HepG2 (cell line): ENCODE results near the gene ZNF440. TPM values are rescaled to one million over a fixed set of nuclear protein-coding genes. Genes with fewer than 3 reads are reported as not detected.

Experiments
- AKNA ChIP-seq: sonication (generic); formaldehyde crosslinking; IDR thresholded peaks from 2 replicates; pipeline ENCODE4 v1.4.0; 2020; ENCODE audit warnings: missing genetic modification reagents, borderline replicate concordance
- FOXP4 ChIP-seq: sonication (generic); formaldehyde crosslinking; IDR thresholded peaks from 2 replicates; pipeline ENCODE4 v1.4.0; 2020; ENCODE audit warnings: missing genetic modification reagents
- GABPA ChIP-seq, 2 experiments: IDR thresholded peaks; 2 replicates each; pipeline ENCODE4 v1.6.1; 2011 to 2016; ENCODE audit warnings: low read depth in 2 of 2, low read length in 1 of 2, missing biosample characterization in 1 of 2, missing genetic modification characterization in 1 of 2
- GATA4 ChIP-seq: sonication (generic); IDR thresholded peaks from 2 replicates; pipeline ENCODE4 v1.6.1; 2016; ENCODE audit warnings: antibody characterized with exemption, low read depth, borderline replicate concordance
- GLMP ChIP-seq: sonication (generic); formaldehyde crosslinking; IDR thresholded peaks from 2 replicates; pipeline ENCODE4 v1.9.0; 2021; ENCODE audit warnings: missing genetic modification reagents, mild to moderate bottlenecking, borderline replicate concordance
- NCOA1 ChIP-seq: sonication (generic); formaldehyde crosslinking; IDR thresholded peaks from 2 replicates; pipeline ENCODE4 v1.9.0; 2021; ENCODE audit warnings: missing genetic modification reagents
- NONO ChIP-seq, 2 experiments: fragments of 450-650 bp in 1 of 2; sonication (generic) in 1 of 2; formaldehyde crosslinking in 1 of 2; IDR thresholded peaks in 1 of 2; conservative IDR thresholded peaks in 1 of 2; 2 replicates each; pipeline versions ENCODE4 v1.6.1 to v1.8.0; 2017 to 2022; ENCODE audit warnings: mild to moderate bottlenecking in 1 of 2, missing genetic modification reagents in 1 of 2, moderate library complexity in 1 of 2
- SMC3 ChIP-seq: IDR thresholded peaks from 2 replicates; pipeline ENCODE4 v1.6.1; 2011; ENCODE audit warnings: low read length, improper control_type of control experiment
- SRSF9 ChIP-seq: fragments of 200-400 bp; formaldehyde crosslinking; IDR thresholded peaks from 2 replicates; pipeline ENCODE4 v1.6.1; 2018; ENCODE audit warnings: borderline replicate concordance, mild to moderate bottlenecking, low read depth, low read length; ENCODE audit not compliant: insufficient read depth, poor library complexity, severe bottlenecking
- TRAFD1 ChIP-seq: sonication (generic); formaldehyde crosslinking; IDR thresholded peaks from 2 replicates; pipeline ENCODE4 v1.5.1; 2020; ENCODE audit warnings: missing genetic modification reagents, mild to moderate bottlenecking, borderline replicate concordance
- ZBED4 ChIP-seq: sonication (generic); formaldehyde crosslinking; IDR thresholded peaks from 2 replicates; pipeline ENCODE4 v1.4.0; 2020; ENCODE audit warnings: missing genetic modification reagents, borderline replicate concordance
- ZNF674 ChIP-seq: sonication (generic); formaldehyde crosslinking; IDR thresholded peaks from 2 replicates; pipeline ENCODE4 v1.5.0; 2020; ENCODE audit warnings: low read depth, mild to moderate bottlenecking, missing genetic modification reagents
- ZNF724P ChIP-seq: sonication (generic); formaldehyde crosslinking; IDR thresholded peaks from 2 replicates; pipeline ENCODE4 v1.8.0; 2022; ENCODE audit warnings: missing genetic modification reagents, borderline replicate concordance
- polyA plus RNA-seq, 8 experiments: library from polyadenylated mRNA; depleted of rRNA in 3 of 8; stranded (reverse) in 7 of 8; unstranded in 1 of 8; fragments of >200 nt; fragmentation: Illumina TruSeq in 4 of 8; extraction: Trizol in 4 of 8; gene quantifications; 2 replicates each; pipeline versions ENCODE4 v1.2.1 to v1.2.3, GENCODE V29; 2011 to 2016; ENCODE audit warnings: low read depth in 4 of 8, missing spikeins in 1 of 8, mixed read lengths in 1 of 8; ENCODE audit not compliant: insufficient read depth in 1 of 8
- total RNA-seq, 5 experiments: library from RNA; depleted of rRNA; stranded (reverse); fragments of >200 nt; fragmentation: Illumina TruSeq; extraction: Trizol; gene quantifications; 2 replicates each; pipeline ENCODE4 v1.2.3, GENCODE V29; 2016; ENCODE audit warnings: low read depth in 1 of 5

The ZNF440 gene
- total and polyA plus RNA-seq, 2 of the 13 experiments (the other 11 are each of a cell fraction or from before 2014, with no cell fraction given): 2.7 to 12.4 TPM

GRCh38 chr19:11813703-11814028, 407 bp upstream of the ZNF440 start (continued):
- no peak for TF ChIP-seq TRAFD1
- no peak for TF ChIP-seq GABPA (IDR thresholded peaks at IDR 0.05; ENCODE audit: low read depth, low read length)
- no peak for TF ChIP-seq GABPA (CRISPR knock-in tag; IDR thresholded peaks at IDR 0.05; ENCODE audit: low read depth)
- TF ChIP-seq NONO (IDR thresholded peaks at IDR 0.05): no peak
- TF ChIP-seq NONO (CRISPR knock-in tag; conservative IDR thresholded peaks at IDR 0.05): peak; percentile 11; the same call in 1 of the 2 replicates
- no peak for TF ChIP-seq AKNA (CRISPR knock-in tag)
- TF ChIP-seq GATA4: no peak
- 0 out of 2 replicates have a peak, but pooled peaks have one; percentile 0 for TF ChIP-seq ZNF674 (CRISPR knock-in tag)
- 0 out of 2 replicates have a peak, but pooled peaks have one; percentile 32 for TF ChIP-seq NCOA1 (CRISPR knock-in tag)
- no peak for TF ChIP-seq SRSF9
- no peak for TF ChIP-seq SMC3
- TF ChIP-seq GLMP: no peak
- no peak for TF ChIP-seq ZNF724P (CRISPR knock-in tag)
- no peak for TF ChIP-seq FOXP4 (CRISPR knock-in tag)
- TF ChIP-seq ZBED4: no peak
